HG03575 (cell line): Measurements from ENCODE around the gene CDH4.

ENCODE experiments used
- ATAC-seq: cut with Tn5 transposase; IDR thresholded peaks from one replicate; pipeline ENCODE4 v1.9.1; 2021; ENCODE audit not compliant: unreplicated experiment, insufficient number of reproducible peaks, low FRiP score; ENCODE audit errors: extremely low read depth

Gene CDH4

GRCh38 chr20:61954276-61955021, 702.4 kb downstream of the CDH4 start:
- ATAC-seq, result no peak

GRCh38 chr20:61955668-61956395, 703.8 kb downstream of the CDH4 start:
- no peak for ATAC-seq

GRCh38 chr20:61956396-61957342, 704.6 kb downstream of the CDH4 start:
- ATAC-seq, result no peak

- ATAC-seq, result no peak
These were observed 706.1 kb downstream of the CDH4 start for GRCh38 chr20:61957961-61958715.

GRCh38 chr20:61958773-61959700, 707.0 kb downstream of the CDH4 start:
- ATAC-seq, result no peak

- ATAC-seq, result no peak
These were observed 708.8 kb downstream of the CDH4 start for GRCh38 chr20:61960836-61961235.

- ATAC-seq, result no peak
These were observed 711.1 kb downstream of the CDH4 start for GRCh38 chr20:61963149-61963548.

GRCh38 chr20:61963885-61964674, 712.0 kb downstream of the CDH4 start:
- ATAC-seq, result no peak

- ATAC-seq, result no peak
These were observed 712.9 kb downstream of the CDH4 start for GRCh38 chr20:61964675-61965605.

GRCh38 chr20:61965606-61966491, 713.8 kb downstream of the CDH4 start:
- ATAC-seq, result no peak

- ATAC-seq, result no peak
These were observed 714.6 kb downstream of the CDH4 start for GRCh38 chr20:61966492-61967244.

- no peak for ATAC-seq
These were observed 715.2 kb downstream of the CDH4 start for GRCh38 chr20:61967300-61967699.

GRCh38 chr20:61968036-61968810, 716.2 kb downstream of the CDH4 start:
- no peak for ATAC-seq

- no peak for ATAC-seq
These were observed 716.9 kb downstream of the CDH4 start for GRCh38 chr20:61968932-61969331.
